Thyroid gland (tissue), 4 donors: ENCODE measurements around the gene IFIT5.

Source experiments
- POLR2A ChIP-seq, 2 donors: fragments of 450-650 bp; IDR thresholded peaks; one replicate each; pipeline ENCODE4 v1.6.1; 2017; ENCODE audit warnings: antibody characterized with exemption in 2 of 2, mild to moderate bottlenecking in 2 of 2, moderate library complexity in 1 of 2
- TF ChIP-seq, protein P1 (sequence below), 6 experiments: fragments of 200-600 bp in 3 of 6; fragments of 450-650 bp in 3 of 6; sonication (generic) in 3 of 6; IDR thresholded peaks; one replicate each; pipeline ENCODE4 v1.5.1; 2016 to 2019; ENCODE audit warnings: antibody characterized with exemption in 6 of 6, mild to moderate bottlenecking in 2 of 6, inconsistent platforms in 1 of 6, moderate library complexity in 1 of 6

DNA sequence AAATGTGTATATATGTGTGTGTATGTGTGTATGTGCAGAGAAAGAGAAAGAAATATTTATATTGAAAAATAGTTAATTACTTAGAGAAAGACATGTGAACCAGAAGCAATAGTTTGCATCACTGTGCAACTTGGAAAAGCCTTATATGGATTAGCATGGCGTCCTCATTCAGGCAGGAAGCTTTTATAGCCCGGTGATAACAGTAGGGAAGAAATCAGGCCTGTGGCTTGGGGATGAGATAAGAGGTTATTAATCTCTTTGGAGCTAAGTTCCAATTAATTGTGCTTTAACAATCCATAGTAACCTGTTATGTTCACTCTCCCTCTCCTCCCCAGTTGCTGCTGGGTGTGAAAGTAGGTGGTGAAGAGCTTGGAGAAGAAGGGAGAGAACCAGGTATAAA is 36.5 kb downstream of the IFIT5 start:
- TF ChIP-seq, protein P1, sequence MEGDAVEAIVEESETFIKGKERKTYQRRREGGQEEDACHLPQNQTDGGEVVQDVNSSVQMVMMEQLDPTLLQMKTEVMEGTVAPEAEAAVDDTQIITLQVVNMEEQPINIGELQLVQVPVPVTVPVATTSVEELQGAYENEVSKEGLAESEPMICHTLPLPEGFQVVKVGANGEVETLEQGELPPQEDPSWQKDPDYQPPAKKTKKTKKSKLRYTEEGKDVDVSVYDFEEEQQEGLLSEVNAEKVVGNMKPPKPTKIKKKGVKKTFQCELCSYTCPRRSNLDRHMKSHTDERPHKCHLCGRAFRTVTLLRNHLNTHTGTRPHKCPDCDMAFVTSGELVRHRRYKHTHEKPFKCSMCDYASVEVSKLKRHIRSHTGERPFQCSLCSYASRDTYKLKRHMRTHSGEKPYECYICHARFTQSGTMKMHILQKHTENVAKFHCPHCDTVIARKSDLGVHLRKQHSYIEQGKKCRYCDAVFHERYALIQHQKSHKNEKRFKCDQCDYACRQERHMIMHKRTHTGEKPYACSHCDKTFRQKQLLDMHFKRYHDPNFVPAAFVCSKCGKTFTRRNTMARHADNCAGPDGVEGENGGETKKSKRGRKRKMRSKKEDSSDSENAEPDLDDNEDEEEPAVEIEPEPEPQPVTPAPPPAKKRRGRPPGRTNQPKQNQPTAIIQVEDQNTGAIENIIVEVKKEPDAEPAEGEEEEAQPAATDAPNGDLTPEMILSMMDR (IDR thresholded peaks at IDR 0.05) = no peak
- no peak for TF ChIP-seq POLR2A (IDR thresholded peaks at IDR 0.05)
